ENCODE measurements around the gene DENND1C. TPM values are rescaled to one million over a fixed set of nuclear protein-coding genes. Genes with fewer than 3 reads are reported as not detected.

Gene DENND1C
- total and polyA plus RNA-seq, 2 of the 8 experiments (the other 6 are each of a cell fraction or from before 2014, with no cell fraction given) = 3.6 to 4.0 TPM

DNA sequence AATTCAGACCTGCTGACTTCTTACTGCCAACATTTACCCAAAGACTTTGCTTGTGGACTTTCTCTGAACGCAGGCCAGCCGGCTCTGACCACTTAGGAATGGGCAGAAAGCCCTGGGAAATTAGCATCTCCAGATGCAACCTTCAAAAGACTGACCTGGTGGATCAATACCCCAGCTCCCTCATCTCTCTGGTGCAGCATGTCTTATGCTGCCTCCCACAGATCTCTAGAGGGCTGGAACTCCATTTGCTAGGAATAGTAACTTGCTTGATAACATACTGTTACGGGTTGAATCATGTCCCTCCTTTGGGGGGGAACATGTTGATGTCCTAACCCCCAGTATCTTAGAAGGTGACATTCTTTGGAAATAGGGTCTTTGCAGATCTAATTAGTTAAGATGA, 35.1 kb downstream of the DENND1C start:
- CTCF ChIA-PET (ENCODE audit: partially characterized antibody) = interaction anchor here (0.5 kb wide), 1 partner anchor 417 kb away, joined by 4 read pairs; no protein-coding TSS in a partner anchor
- Histone ChIP-seq H3K4me3 (ENCODE audit: extremely low read depth in 1 of 4, insufficient read depth in 2 of 4, low read depth in 3 of 4, low read length in 4 of 4) (no peak overlapping the region), H3K36me3 (ENCODE audit: control insufficient read depth in 2 of 4, insufficient read depth in 4 of 4, low read length in 3 of 4) (0 out of 8 replicates have a peak, but pooled peaks cover 0 to under 1% (median 0%) of the 10 kb centered on the region in 4 experiments), H3K18ac (ENCODE audit: extremely low read depth, low read length) (no peak overlapping the region), H3K9ac (replicated peaks in 1 of 4; ENCODE audit: extremely low read depth in 1 of 4, low read depth in 3 of 4, low read length in 3 of 4) (no peak overlapping the region), H3K27ac (ENCODE audit: low read depth, low read length) (no peak overlapping the region), H2AK5ac (ENCODE audit: low read depth, low read length) (no peak overlapping the region), H3K4me1 (replicated peaks in 1 of 4; ENCODE audit: control insufficient read depth in 3 of 4, insufficient read depth in 4 of 4, low read length in 3 of 4) (no peaks in the 10 kb centered on the region), H3K56ac (replicated peaks; ENCODE audit: insufficient read length, low read depth, low read length) (no peak overlapping the region), H4K5ac (ENCODE audit: insufficient read length, low read depth, low read length) (no peak overlapping the region), H2BK120ac (replicated peaks; ENCODE audit: low read depth, low read length) (no peak overlapping the region), H3K23ac (ENCODE audit: insufficient read length) (no peak overlapping the region), H4K91ac (replicated peaks; ENCODE audit: insufficient read length, low read length) (no peak overlapping the region), H2BK20ac (ENCODE audit: low read length) (no peak overlapping the region), H3K4me2 (ENCODE audit: insufficient read depth in 1 of 2, low read depth in 2 of 2, low read length in 2 of 2) (no peak overlapping the region), H4K20me1 (replicated peaks in 1 of 2; ENCODE audit: control insufficient read depth in 1 of 2, insufficient read depth in 2 of 2, low read length in 2 of 2) (no peaks in the 10 kb centered on the region), H3K4ac (replicated peaks; ENCODE audit: insufficient read length, low read depth, low read length) (no peak overlapping the region), H3K23me2 (ENCODE audit: low read depth, low read length) (no peaks in the 10 kb centered on the region), H4K8ac (ENCODE audit: extremely low read depth, insufficient read depth, low read length) (no peak overlapping the region), H3K27me3 (replicated peaks in 1 of 4; ENCODE audit: control insufficient read depth in 3 of 4, extremely low read depth in 1 of 4, insufficient read depth in 3 of 4, low read length in 3 of 4) (no peaks in the 10 kb centered on the region), H3K79me2 (ENCODE audit: control insufficient read depth in 1 of 2, insufficient read depth in 2 of 2, low read length in 2 of 2) (no peaks in the 10 kb centered on the region), H2BK15ac (ENCODE audit: low read length) (no peak overlapping the region), H3K9me3 (ENCODE audit: insufficient read depth in 2 of 2, low read depth in 1 of 2, low read length in 1 of 2) (no peaks in the 10 kb centered on the region), H3K14ac (ENCODE audit: insufficient read length) (no peak overlapping the region), H2AFZ (ENCODE audit: low read length) (no peak overlapping the region), H2BK5ac (ENCODE audit: low read depth, low read length) (no peak overlapping the region), H3K79me1 (ENCODE audit: low read depth, low read length) (no peaks in the 10 kb centered on the region), H2BK12ac (ENCODE audit: low read depth, low read length) (no peak overlapping the region)
- TF ChIP-seq KDM4A (IDR thresholded peaks at IDR 0.05; ENCODE audit: low read depth, low read length, severe bottlenecking) (no peak), SIX5 (IDR thresholded peaks at IDR 0.05; ENCODE audit: low read depth, low read length) (no peak), YY1 (IDR thresholded peaks at IDR 0.05; ENCODE audit: low read depth, low read length) (no peak), JUN (IDR thresholded peaks at IDR 0.05; ENCODE audit: low read depth, low read length) (no peak), CHD1 (IDR thresholded peaks at IDR 0.05; ENCODE audit: low read depth, low read length) (no peak), TEAD4 (IDR thresholded peaks at IDR 0.05; ENCODE audit: low read depth, low read length) (no peak)
- POLR2A ChIA-PET (ENCODE audit: partially characterized antibody) = interaction anchor here (1.6 kb wide), 1 partner anchor 10 kb away, joined by 4 read pairs; no protein-coding TSS in a partner anchor
- DNase-seq (ENCODE audit: low read depth in 1 of 2, low spot score in 2 of 2) (no peak), FAIRE-seq (no peak)
- 91% methylated on average over 3 of the region's 3 CpGs; no CpG with 5 or more reads in 1 of the 2 experiments for WGBS, 2 experiments (ENCODE audit: extremely low coverage in 1 of 2, insufficient coverage in 1 of 2, insufficient read length in 1 of 2, insufficient replicate concordance in 2 of 2, low coverage in 1 of 2, low lambda C conversion rate in 2 of 2, missing lambda C conversion rate in 1 of 2)
